ENCODE data around the gene MCOLN1.

MCOLN1 gene

GRCh38 chr19:7540761-7541474, 18.5 kb downstream of the MCOLN1 start:
- no peak for DNase-seq

- no peak for DNase-seq
Observed at GRCh38 chr19:7541475-7541824, 19.0 kb downstream of the MCOLN1 start.

GRCh38 chr19:7541828-7542443, 19.5 kb downstream of the MCOLN1 start:
- DNase-seq: no peak

GRCh38 chr19:7542556-7543348, 20.3 kb downstream of the MCOLN1 start:
- DNase-seq: no peak

- DNase-seq: peak in 4 of 56 donors; percentile 5 to 21 (median 6)
Observed at GRCh38 chr19:7544626-7545025, 22.2 kb downstream of the MCOLN1 start.

- no peak for DNase-seq
Observed at GRCh38 chr19:7545300-7545699, 22.9 kb downstream of the MCOLN1 start.

GRCh38 chr19:7545904-7546303, 23.5 kb downstream of the MCOLN1 start:
- no peak for DNase-seq

- DNase-seq: no peak
Observed at GRCh38 chr19:7547159-7547558, 24.7 kb downstream of the MCOLN1 start.

GRCh38 chr19:7549429-7550148, 27.2 kb downstream of the MCOLN1 start:
- DNase-seq: no peak

- no peak for DNase-seq
Observed at GRCh38 chr19:7550169-7550770, 27.8 kb downstream of the MCOLN1 start.

GRCh38 chr19:7550987-7551761, 28.8 kb downstream of the MCOLN1 start:
- peak in 55 of 56 donors; percentile 4 to 91 (median 68) for DNase-seq

GRCh38 chr19:7552781-7553180, 30.4 kb downstream of the MCOLN1 start:
- no peak for DNase-seq

- no peak for DNase-seq
Observed at GRCh38 chr19:7554565-7554964, 32.1 kb downstream of the MCOLN1 start.

GRCh38 chr19:7554990-7555864, 32.8 kb downstream of the MCOLN1 start:
- peak in 3 of 56 donors; percentile 12 to 53 (median 28) for DNase-seq

- no peak for DNase-seq
Observed at GRCh38 chr19:7556696-7557315, 34.4 kb downstream of the MCOLN1 start.

GRCh38 chr19:7558667-7559066, 36.2 kb downstream of the MCOLN1 start:
- no peak for DNase-seq

GRCh38 chr19:7559102-7559501, 36.7 kb downstream of the MCOLN1 start:
- DNase-seq: no peak

- no peak for DNase-seq
Observed at GRCh38 chr19:7560255-7560654, 37.8 kb downstream of the MCOLN1 start.

GRCh38 chr19:7561325-7561724, 38.9 kb downstream of the MCOLN1 start:
- DNase-seq: peak in 6 of 56 donors; percentile 5 to 38 (median 8)
